Neural cell (in vitro differentiated cells): Measurements from ENCODE around the gene NEDD4L.

ENCODE experiments used
- EZH2 ChIP-seq: fragments of 200-600, 300-800 bp; shearing (Covaris generic), sonication (generic); IDR thresholded peaks from 2 replicates; pipeline ENCODE4 v1.6.1; 2014; ENCODE audit warnings: antibody characterized with exemption, low read length, borderline replicate concordance, mild to moderate bottlenecking; ENCODE audit not compliant: insufficient read depth, poor library complexity, severe bottlenecking
- MXI1 ChIP-seq: fragments of 450-650 bp; conservative IDR thresholded peaks from 2 replicates; pipeline ENCODE4 v1.6.1; 2014; ENCODE audit warnings: antibody characterized with exemption, mild to moderate bottlenecking; ENCODE audit not compliant: poor library complexity, severe bottlenecking
- POLR2AphosphoS5 ChIP-seq: IDR thresholded peaks from 2 replicates; pipeline ENCODE4 v1.6.1; 2012
- RAD21 ChIP-seq: fragments of 450-650 bp; conservative IDR thresholded peaks from 2 replicates; pipeline ENCODE4 v1.6.1; 2014; ENCODE audit warnings: antibody characterized with exemption, mild to moderate bottlenecking, moderate library complexity
- SMC3 ChIP-seq: fragments of 450-650 bp; conservative IDR thresholded peaks from 2 replicates; pipeline ENCODE4 v1.6.1; 2014; ENCODE audit warnings: antibody characterized with exemption, mild to moderate bottlenecking, moderate library complexity; ENCODE audit not compliant: poor library complexity
- TAF1 ChIP-seq: IDR thresholded peaks from 2 replicates; pipeline ENCODE4 v1.6.1; 2012; ENCODE audit warnings: low read depth
- TF ChIP-seq, protein P1 (sequence below): fragments of 450-650 bp; IDR thresholded peaks from 2 replicates; pipeline ENCODE4 v1.5.1; 2014; ENCODE audit warnings: antibody characterized with exemption, mild to moderate bottlenecking, moderate library complexity; ENCODE audit not compliant: poor library complexity, severe bottlenecking
- TF ChIP-seq, protein P2 (sequence below): IDR thresholded peaks from 2 replicates; pipeline ENCODE4 v1.6.1; 2012; ENCODE audit warnings: borderline replicate concordance

DNA sequence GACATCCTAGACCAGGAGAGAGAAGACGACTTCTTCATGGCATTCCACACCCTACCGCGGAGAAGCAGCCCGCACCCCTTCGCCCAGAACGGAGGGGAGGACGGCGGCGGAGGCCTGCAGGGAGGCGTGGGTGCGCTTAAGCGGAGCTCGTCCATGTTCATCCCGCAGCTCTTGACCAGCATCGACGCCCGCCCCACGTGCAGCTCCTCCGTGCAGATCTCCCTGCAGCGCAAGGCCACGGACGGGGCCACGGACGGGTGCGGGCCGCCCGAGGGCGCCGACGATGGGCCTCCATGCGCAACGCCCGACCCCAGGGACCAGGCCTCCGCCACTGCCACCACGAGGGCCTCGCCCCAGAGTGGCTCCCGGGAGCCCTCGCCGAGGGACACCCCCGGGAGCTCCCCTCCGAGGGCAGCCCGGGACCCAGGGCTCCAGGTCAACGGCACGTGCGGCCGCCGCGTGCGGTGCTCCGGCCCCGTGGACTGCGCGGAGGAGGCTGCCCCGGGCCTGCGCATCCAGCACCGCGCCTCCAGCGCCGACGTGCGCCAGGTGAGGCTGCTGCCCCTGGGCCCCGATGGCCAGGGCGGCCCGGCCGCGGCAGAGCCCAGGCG is 211.8 kb downstream of the NEDD4L start:
- TF ChIP-seq EZH2 (no peak), POLR2AphosphoS5 (no peak), SMC3 (no peak), MXI1 (no peak), RAD21 (no peak), TAF1 (no peak)
- TF ChIP-seq, protein P1, sequence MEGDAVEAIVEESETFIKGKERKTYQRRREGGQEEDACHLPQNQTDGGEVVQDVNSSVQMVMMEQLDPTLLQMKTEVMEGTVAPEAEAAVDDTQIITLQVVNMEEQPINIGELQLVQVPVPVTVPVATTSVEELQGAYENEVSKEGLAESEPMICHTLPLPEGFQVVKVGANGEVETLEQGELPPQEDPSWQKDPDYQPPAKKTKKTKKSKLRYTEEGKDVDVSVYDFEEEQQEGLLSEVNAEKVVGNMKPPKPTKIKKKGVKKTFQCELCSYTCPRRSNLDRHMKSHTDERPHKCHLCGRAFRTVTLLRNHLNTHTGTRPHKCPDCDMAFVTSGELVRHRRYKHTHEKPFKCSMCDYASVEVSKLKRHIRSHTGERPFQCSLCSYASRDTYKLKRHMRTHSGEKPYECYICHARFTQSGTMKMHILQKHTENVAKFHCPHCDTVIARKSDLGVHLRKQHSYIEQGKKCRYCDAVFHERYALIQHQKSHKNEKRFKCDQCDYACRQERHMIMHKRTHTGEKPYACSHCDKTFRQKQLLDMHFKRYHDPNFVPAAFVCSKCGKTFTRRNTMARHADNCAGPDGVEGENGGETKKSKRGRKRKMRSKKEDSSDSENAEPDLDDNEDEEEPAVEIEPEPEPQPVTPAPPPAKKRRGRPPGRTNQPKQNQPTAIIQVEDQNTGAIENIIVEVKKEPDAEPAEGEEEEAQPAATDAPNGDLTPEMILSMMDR, result no peak
- TF ChIP-seq, protein P2, sequence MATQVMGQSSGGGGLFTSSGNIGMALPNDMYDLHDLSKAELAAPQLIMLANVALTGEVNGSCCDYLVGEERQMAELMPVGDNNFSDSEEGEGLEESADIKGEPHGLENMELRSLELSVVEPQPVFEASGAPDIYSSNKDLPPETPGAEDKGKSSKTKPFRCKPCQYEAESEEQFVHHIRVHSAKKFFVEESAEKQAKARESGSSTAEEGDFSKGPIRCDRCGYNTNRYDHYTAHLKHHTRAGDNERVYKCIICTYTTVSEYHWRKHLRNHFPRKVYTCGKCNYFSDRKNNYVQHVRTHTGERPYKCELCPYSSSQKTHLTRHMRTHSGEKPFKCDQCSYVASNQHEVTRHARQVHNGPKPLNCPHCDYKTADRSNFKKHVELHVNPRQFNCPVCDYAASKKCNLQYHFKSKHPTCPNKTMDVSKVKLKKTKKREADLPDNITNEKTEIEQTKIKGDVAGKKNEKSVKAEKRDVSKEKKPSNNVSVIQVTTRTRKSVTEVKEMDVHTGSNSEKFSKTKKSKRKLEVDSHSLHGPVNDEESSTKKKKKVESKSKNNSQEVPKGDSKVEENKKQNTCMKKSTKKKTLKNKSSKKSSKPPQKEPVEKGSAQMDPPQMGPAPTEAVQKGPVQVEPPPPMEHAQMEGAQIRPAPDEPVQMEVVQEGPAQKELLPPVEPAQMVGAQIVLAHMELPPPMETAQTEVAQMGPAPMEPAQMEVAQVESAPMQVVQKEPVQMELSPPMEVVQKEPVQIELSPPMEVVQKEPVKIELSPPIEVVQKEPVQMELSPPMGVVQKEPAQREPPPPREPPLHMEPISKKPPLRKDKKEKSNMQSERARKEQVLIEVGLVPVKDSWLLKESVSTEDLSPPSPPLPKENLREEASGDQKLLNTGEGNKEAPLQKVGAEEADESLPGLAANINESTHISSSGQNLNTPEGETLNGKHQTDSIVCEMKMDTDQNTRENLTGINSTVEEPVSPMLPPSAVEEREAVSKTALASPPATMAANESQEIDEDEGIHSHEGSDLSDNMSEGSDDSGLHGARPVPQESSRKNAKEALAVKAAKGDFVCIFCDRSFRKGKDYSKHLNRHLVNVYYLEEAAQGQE, result no peak
